Smooth muscle cell (in vitro differentiated cells): ENCODE measurements around the gene KRTAP15-1. TPM values are rescaled to one million over a fixed set of nuclear protein-coding genes. Genes with fewer than 3 reads are reported as not detected.

Experiments
- DNase-seq: peaks from one replicate; lab custom pipeline; 2025; ENCODE audit not compliant: unreplicated experiment; lab: John Stamatoyannopoulos, UW
- H2AFZ ChIP-seq: fragments of 200-600 bp; sonication (generic); 2 replicates; pipeline ENCODE4 v1.6.0; 2016; ENCODE audit warnings: antibody characterized with exemption, low read depth, mild to moderate bottlenecking
- H3F3A ChIP-seq: fragments of 200-600 bp; sonication (generic); 2 replicates; pipeline ENCODE4 v1.6.0; 2017; ENCODE audit warnings: antibody characterized with exemption, low read depth
- H3K27ac ChIP-seq: fragments of 200-600 bp; sonication (generic); 2 replicates; pipeline ENCODE4 v1.5.1; 2016; ENCODE audit warnings: low read depth, mild to moderate bottlenecking
- H3K27me3 ChIP-seq: fragments of 200-600 bp; sonication (generic); 2 replicates; pipeline ENCODE4 v1.6.1; 2016; ENCODE audit warnings: low read depth, mild to moderate bottlenecking
- H3K36me3 ChIP-seq: fragments of 200-600 bp; sonication (generic); 2 replicates; pipeline ENCODE4 v1.5.1; 2016; ENCODE audit warnings: low read depth
- H3K4me1 ChIP-seq: fragments of 200-600 bp; sonication (generic); 2 replicates; pipeline ENCODE4 v1.5.1; 2016; ENCODE audit warnings: low read depth
- H3K4me2 ChIP-seq: fragments of 200-600 bp; sonication (generic); 2 replicates; pipeline ENCODE4 v1.6.0; 2016; ENCODE audit warnings: mild to moderate bottlenecking
- H3K4me3 ChIP-seq: fragments of 200-600 bp; sonication (generic); 2 replicates; pipeline ENCODE4 v1.5.1; 2016; ENCODE audit warnings: mild to moderate bottlenecking
- H3K79me2 ChIP-seq: fragments of 200-600 bp; sonication (generic); 2 replicates; pipeline ENCODE4 v1.6.0; 2016; ENCODE audit warnings: low read depth, mild to moderate bottlenecking
- H3K9ac ChIP-seq: fragments of 200-600 bp; sonication (generic); 2 replicates; pipeline ENCODE4 v1.6.0; 2016; ENCODE audit warnings: low read depth
- H3K9me3 ChIP-seq: fragments of 200-600 bp; sonication (generic); replicated peaks from 2 replicates; pipeline ENCODE4 v1.5.1; 2016; ENCODE audit warnings: low read depth
- H4K20me1 ChIP-seq: fragments of 200-600 bp; sonication (generic); 2 replicates; pipeline ENCODE4 v1.6.0; 2016; ENCODE audit warnings: low read depth
- CTCF ChIP-seq: fragments of 200-600 bp; sonication (generic); IDR thresholded peaks from 2 replicates; pipeline ENCODE4 v1.5.1; 2017; ENCODE audit warnings: borderline replicate concordance, mild to moderate bottlenecking, antibody characterized with exemption; ENCODE audit not compliant: insufficient read depth, poor library complexity, severe bottlenecking
- WGBS: methylation state at CpG from one replicate; pipeline ENCODE4 v1.1.7; 2016; ENCODE audit warnings: low lambda C conversion rate; 5-methylcytosine and 5-hydroxymethylcytosine counted together
- polyA plus RNA-seq: library from polyadenylated mRNA; unstranded; fragments of >200 nt; fragmentation: Nextera tagmentation; extraction: Ambion mirVana; gene quantifications from 2 replicates; pipeline ENCODE4 v1.2.1, GENCODE V29; 2016
- total RNA-seq: library from RNA; depleted of rRNA; stranded (reverse); fragments of >200 nt; gene quantifications from 2 replicates; pipeline ENCODE4 v1.2.3, GENCODE V29; 2014

KRTAP15-1 gene
- total and polyA plus RNA-seq, 2 experiments from 2014 or later: not detected

GRCh38 chr21:30408782-30409494 is 31.1 kb upstream of the KRTAP15-1 start:
- no peak for DNase-seq
- H3K36me3 ChIP-seq: no peaks in the 10 kb centered on the region
- no peaks in the 10 kb centered on the region for H3K9me3 ChIP-seq

GRCh38 chr21:30415993-30416392 is 24.1 kb upstream of the KRTAP15-1 start:
- Histone ChIP-seq H3K4me1 (no peaks in the 10 kb centered on the region), H3K79me2 (no peaks in the 10 kb centered on the region), H4K20me1 (no peaks in the 10 kb centered on the region), H3K9ac (no peak overlapping the region), H3K4me2 (no peak overlapping the region), H2AFZ (no peak overlapping the region), H3K36me3 (no peaks in the 10 kb centered on the region), H3F3A (no peaks in the 10 kb centered on the region), H3K9me3 (no peaks in the 10 kb centered on the region), H3K27me3 (no peaks in the 10 kb centered on the region), H3K4me3 (no peak overlapping the region), H3K27ac (no peak overlapping the region)
- WGBS: 86% methylated on average over 5 of the region's 5 CpGs
- no peak for DNase-seq
- TF ChIP-seq CTCF: no peak

More at GRCh38 chr21:30408782-30409494, 31.1 kb upstream of the KRTAP15-1 start:
- H3K27ac ChIP-seq: no peak overlapping the region
- H3K79me2 ChIP-seq: no peaks in the 10 kb centered on the region
- H3K4me2 ChIP-seq: peak overlapping the region; percentile 80
- H3K4me1 ChIP-seq: no peaks in the 10 kb centered on the region
- 17% methylated on average over 14 of the region's 14 CpGs for WGBS
- no peaks in the 10 kb centered on the region for H3F3A ChIP-seq
- H3K4me3 ChIP-seq: peak overlapping the region; percentile 13
- no peaks in the 10 kb centered on the region for H4K20me1 ChIP-seq
- peak overlapping the region; percentile 84 for H2AFZ ChIP-seq
- H3K9ac ChIP-seq: no peak overlapping the region
- TF ChIP-seq CTCF: peak; percentile 38
- no peaks in the 10 kb centered on the region for H3K27me3 ChIP-seq

GRCh38 chr21:30425826-30426225 is 14.2 kb upstream of the KRTAP15-1 start, which contains the start of gene KRTAP13-3:
Gene KRTAP13-3, minus strand, starts transcription at chr21:30425926. Its CDS starts 14 bp downstream, at chr21:30425912.
- H3K4me2 ChIP-seq: no peak within 1 kb of the TSS
- no peak for DNase-seq
- H4K20me1 ChIP-seq: no peaks in the 10 kb centered on the region
- H3K36me3 ChIP-seq: no peaks in the 10 kb centered on the region
- H3K27me3 ChIP-seq: no peaks in the 10 kb centered on the region
- no peak within 1 kb of the TSS for H3K9ac ChIP-seq
- H3K79me2 ChIP-seq: no peaks in the 10 kb centered on the region
- no peak for TF ChIP-seq CTCF
- no peak within 1 kb of the TSS for H3K4me3 ChIP-seq
- peaks cover 3% of the 10 kb centered on the region for H3K9me3 ChIP-seq
- no peak within 1 kb of the TSS for H3K27ac ChIP-seq
- WGBS: 87% methylated on average over 5 of the region's 5 CpGs
- H2AFZ ChIP-seq: no peak within 1 kb of the TSS
- no peaks in the 10 kb centered on the region for H3F3A ChIP-seq
- H3K4me1 ChIP-seq: no peaks in the 10 kb centered on the region

GRCh38 chr21:30426731-30427130 is 13.3 kb upstream of the KRTAP15-1 start:
- H3K27ac ChIP-seq: no peak overlapping the region
- DNase-seq: no peak
- H4K20me1 ChIP-seq: no peaks in the 10 kb centered on the region
- H3K9me3 ChIP-seq: peaks cover 3% of the 10 kb centered on the region
- H3K4me1 ChIP-seq: no peaks in the 10 kb centered on the region
- no peak for TF ChIP-seq CTCF
- 65% methylated on average over 3 of the region's 3 CpGs for WGBS
- no peaks in the 10 kb centered on the region for H3F3A ChIP-seq
- no peaks in the 10 kb centered on the region for H3K36me3 ChIP-seq
- H3K27me3 ChIP-seq: no peaks in the 10 kb centered on the region
- H3K4me3 ChIP-seq: no peak overlapping the region
- no peak overlapping the region for H2AFZ ChIP-seq
- H3K9ac ChIP-seq: no peak overlapping the region
- no peak overlapping the region for H3K4me2 ChIP-seq
- no peaks in the 10 kb centered on the region for H3K79me2 ChIP-seq
